Thoracic aorta (tissue), 2 donors: ENCODE data around the gene PTTG1. TPM values are rescaled to one million over a fixed set of nuclear protein-coding genes. Genes with fewer than 3 reads are reported as not detected.

Experiments
- ATAC-seq: fragments of 150-250 bp; one replicate; pipeline ENCODE4 v1.8.0; 2017; ENCODE audit warnings: low read depth; ENCODE audit not compliant: insufficient number of reproducible peaks, low FRiP score
- DNase-seq: peaks from one replicate; pipeline ENCODE4 v3.0.0-alpha.2; 2020; ENCODE audit warnings: low spot score
- H3K27ac ChIP-seq, 2 donors: fragments of 200-600 bp; sonication (generic); 1 replicate in 1 of 2; 2 replicates in 1 of 2; pipeline ENCODE4 v1.5.1; 2016; ENCODE audit warnings: mild to moderate bottlenecking in 2 of 2, moderate library complexity in 2 of 2
- H3K27me3 ChIP-seq: fragments of 200-600 bp; sonication (generic); replicated peaks from 2 replicates; pipeline ENCODE4 v1.6.0; 2016; ENCODE audit warnings: mild to moderate bottlenecking; ENCODE audit not compliant: insufficient read depth
- H3K36me3 ChIP-seq: fragments of 200-600 bp; sonication (generic); one replicate; pipeline ENCODE4 v1.5.1; 2016
- H3K4me1 ChIP-seq, 2 donors: fragments of 200-600 bp; sonication (generic); 1 replicate in 1 of 2; 2 replicates in 1 of 2; pipeline versions ENCODE4 v1.5.1 to v1.6.0; 2016; ENCODE audit warnings: low read depth in 2 of 2, mild to moderate bottlenecking in 1 of 2; ENCODE audit not compliant: control insufficient read depth in 1 of 2
- H3K4me3 ChIP-seq: fragments of 200-600 bp; sonication (generic); 2 replicates; pipeline ENCODE4 v1.5.1; 2016; ENCODE audit warnings: mild to moderate bottlenecking
- H3K9me3 ChIP-seq: fragments of 200-600 bp; sonication (generic); 2 replicates; pipeline ENCODE4 v1.5.1; 2016
- CTCF ChIP-seq: fragments of 200-600 bp; sonication (generic); IDR thresholded peaks from one replicate; pipeline ENCODE4 v1.5.1; 2019; ENCODE audit warnings: antibody characterized with exemption
- total RNA-seq, 2 donors: library from RNA; depleted of rRNA; stranded (reverse); fragments of >200 nt; gene quantifications; one replicate each; pipeline versions ENCODE4 v1.1.0 to v1.2.3, GENCODE V29; 2016

Gene PTTG1
- total RNA-seq, 2 donors from 2014 or later, result 2.2 TPM; not detected in 1

GRCh38 chr5:160378330-160378729, 43.3 kb upstream of the PTTG1 start:
- Histone ChIP-seq H3K4me3 (no peak overlapping the region), H3K4me1 (peaks cover 0 to 16% of the 10 kb centered on the region in 2 donors), H3K27me3 (no peaks in the 10 kb centered on the region), H3K27ac (no peak overlapping the region), H3K9me3 (no peaks in the 10 kb centered on the region), H3K36me3 (no peaks in the 10 kb centered on the region)
- ATAC-seq (no peak), DNase-seq (no peak)
- no peak for TF ChIP-seq CTCF

- no peaks in the 10 kb centered on the region for H3K36me3 ChIP-seq
- no peaks in the 10 kb centered on the region for H3K27me3 ChIP-seq
- H3K4me1 ChIP-seq, result peaks cover 0 to 16% of the 10 kb centered on the region in 2 donors
- H3K27ac ChIP-seq, result no peak overlapping the region
- H3K9me3 ChIP-seq, result no peaks in the 10 kb centered on the region
- no peak for TF ChIP-seq CTCF
- no peak overlapping the region for H3K4me3 ChIP-seq
- ATAC-seq (no peak), DNase-seq (no peak)
Observed at GRCh38 chr5:160379511-160379910, 42.1 kb upstream of the PTTG1 start.

GRCh38 chr5:160380041-160380440, 41.6 kb upstream of the PTTG1 start:
- H3K27me3 ChIP-seq, result no peaks in the 10 kb centered on the region
- TF ChIP-seq CTCF, result no peak
- peaks cover 0 to 16% of the 10 kb centered on the region in 2 donors for H3K4me1 ChIP-seq
- no peaks in the 10 kb centered on the region for H3K36me3 ChIP-seq
- H3K27ac ChIP-seq, result no peak overlapping the region
- ATAC-seq, result no peak
- no peak overlapping the region for H3K4me3 ChIP-seq
- DNase-seq, result no peak
- no peaks in the 10 kb centered on the region for H3K9me3 ChIP-seq

GRCh38 chr5:160382346-160382745, 39.3 kb upstream of the PTTG1 start:
- Histone ChIP-seq H3K4me3 (no peak overlapping the region), H3K4me1 (peaks cover 0 to 7% of the 10 kb centered on the region in 2 donors), H3K27me3 (no peaks in the 10 kb centered on the region), H3K9me3 (peaks cover 5% of the 10 kb centered on the region), H3K36me3 (no peaks in the 10 kb centered on the region), H3K27ac (no peak overlapping the region)
- DNase-seq (no peak), ATAC-seq (no peak)
- no peak for TF ChIP-seq CTCF

- Histone ChIP-seq H3K4me1 (peaks cover 0 to 1% of the 10 kb centered on the region in 2 donors), H3K4me3 (no peak overlapping the region), H3K36me3 (no peaks in the 10 kb centered on the region), H3K9me3 (peaks cover 12% of the 10 kb centered on the region), H3K27ac (no peak overlapping the region), H3K27me3 (no peaks in the 10 kb centered on the region)
- ATAC-seq, result no peak
- no peak for TF ChIP-seq CTCF
- no peak for DNase-seq
Observed at GRCh38 chr5:160384681-160385080, 37.0 kb upstream of the PTTG1 start.
